ENCODE data around the gene ASTN1.

ASTN1 gene

DNA sequence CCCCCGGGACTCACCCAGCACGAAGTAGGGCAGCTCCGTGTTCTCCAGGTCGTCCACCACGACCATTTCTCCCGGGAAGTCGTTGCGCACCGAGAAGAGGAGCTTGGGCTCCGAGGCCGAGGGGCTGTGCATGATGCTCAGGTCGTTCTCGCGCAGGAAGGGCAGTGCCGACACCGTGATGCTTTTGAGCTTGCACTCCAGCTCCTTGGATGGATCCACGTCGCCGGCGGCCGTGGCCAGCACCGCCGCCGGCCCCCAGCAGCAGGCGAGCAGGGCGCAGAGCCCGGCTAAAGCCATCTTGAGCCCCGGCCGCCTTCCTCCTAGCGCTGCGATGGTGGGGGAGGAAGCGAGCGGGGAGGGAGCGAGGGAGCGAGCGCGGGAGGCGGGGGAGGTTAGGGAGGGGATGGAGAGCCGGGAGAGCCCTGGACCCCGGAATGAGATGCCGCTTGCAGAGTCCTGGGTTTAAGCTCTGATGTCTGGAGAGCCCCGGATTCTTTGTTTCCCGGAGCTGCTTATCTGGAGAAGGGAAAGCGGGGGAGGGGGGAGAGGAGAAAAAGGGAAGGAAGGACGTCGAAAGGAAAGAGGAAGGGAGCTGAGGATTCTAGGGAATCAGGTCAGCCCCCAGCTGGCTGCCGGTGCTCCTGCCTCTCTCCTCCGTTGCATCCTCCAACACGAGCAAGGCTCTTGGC lies at the start of gene ASTN1:
Gene ASTN1, minus strand, starts transcription at position 333 of the 689 bp plus-strand sequence. Its CDS starts 36 bp downstream, at position 297.
- DNase-seq = no peak
- intact Hi-C loops (cut with DNase I; ENCODE audit: low total_unique reads) = no loop called here
- no peaks in the 10 kb centered on the region for H3K9me3 ChIP-seq
- H3K27ac ChIP-seq = no peak within 1 kb of the TSS
- peaks cover 0 to 40% of the 10 kb centered on the region in 2 donors for H3K27me3 ChIP-seq
- no peaks in the 10 kb centered on the region for H3K36me3 ChIP-seq
- H3K4me3 ChIP-seq = peak within 1 kb of the TSS in 1 of 2 donors; percentile 35
- TF ChIP-seq, protein P1, sequence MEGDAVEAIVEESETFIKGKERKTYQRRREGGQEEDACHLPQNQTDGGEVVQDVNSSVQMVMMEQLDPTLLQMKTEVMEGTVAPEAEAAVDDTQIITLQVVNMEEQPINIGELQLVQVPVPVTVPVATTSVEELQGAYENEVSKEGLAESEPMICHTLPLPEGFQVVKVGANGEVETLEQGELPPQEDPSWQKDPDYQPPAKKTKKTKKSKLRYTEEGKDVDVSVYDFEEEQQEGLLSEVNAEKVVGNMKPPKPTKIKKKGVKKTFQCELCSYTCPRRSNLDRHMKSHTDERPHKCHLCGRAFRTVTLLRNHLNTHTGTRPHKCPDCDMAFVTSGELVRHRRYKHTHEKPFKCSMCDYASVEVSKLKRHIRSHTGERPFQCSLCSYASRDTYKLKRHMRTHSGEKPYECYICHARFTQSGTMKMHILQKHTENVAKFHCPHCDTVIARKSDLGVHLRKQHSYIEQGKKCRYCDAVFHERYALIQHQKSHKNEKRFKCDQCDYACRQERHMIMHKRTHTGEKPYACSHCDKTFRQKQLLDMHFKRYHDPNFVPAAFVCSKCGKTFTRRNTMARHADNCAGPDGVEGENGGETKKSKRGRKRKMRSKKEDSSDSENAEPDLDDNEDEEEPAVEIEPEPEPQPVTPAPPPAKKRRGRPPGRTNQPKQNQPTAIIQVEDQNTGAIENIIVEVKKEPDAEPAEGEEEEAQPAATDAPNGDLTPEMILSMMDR (IDR thresholded peaks at IDR 0.05) = no peak
- H3K4me1 ChIP-seq = peaks cover 0 to 12% (median 11%) of the 10 kb centered on the region in 4 donors

DNA sequence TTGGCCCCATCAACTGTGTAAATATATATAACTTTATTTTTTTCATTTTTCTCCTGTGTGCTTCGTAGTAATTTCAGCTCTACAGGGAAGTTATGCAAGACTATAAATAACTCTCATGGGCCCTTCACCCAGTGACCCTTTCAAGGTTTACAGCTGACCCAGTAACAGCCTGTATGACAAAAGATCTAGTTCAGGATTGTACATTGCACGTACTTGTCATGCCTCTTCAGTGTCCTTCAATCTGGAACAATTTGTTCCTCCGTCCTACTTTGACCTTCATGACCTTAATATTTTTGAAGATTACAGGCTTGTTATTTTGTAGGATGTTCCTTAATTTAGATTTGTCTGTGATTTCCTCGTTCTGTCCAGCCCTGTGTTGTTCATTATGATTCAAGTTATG lies 46.7 kb upstream of the ASTN1 start:
- DNase-seq = no peak
- no peak overlapping the region for H3K27ac ChIP-seq
- intact Hi-C loops (cut with DNase I; ENCODE audit: low total_unique reads) = no loop called here

DNA sequence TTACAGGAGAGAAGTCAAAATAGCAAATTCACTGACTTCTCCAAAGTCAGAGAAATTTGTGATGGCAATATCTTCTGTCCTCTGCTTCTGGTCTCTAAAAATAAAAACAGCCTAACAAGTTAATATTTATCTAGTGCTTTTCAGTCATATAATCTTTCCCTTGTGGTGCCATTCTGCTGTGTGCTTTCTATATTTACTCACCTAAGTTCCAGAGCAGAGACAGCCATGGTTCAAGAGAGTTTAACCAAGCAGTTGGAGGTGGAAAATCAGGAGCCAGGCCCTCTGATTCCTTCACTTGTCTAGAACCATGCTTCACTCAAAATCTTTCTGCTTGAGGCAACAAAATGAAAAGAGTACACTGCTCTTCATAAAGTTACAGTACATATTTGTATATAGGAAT lies 45.6 kb upstream of the ASTN1 start:
- Histone ChIP-seq H3K27me3 (no peaks in the 10 kb centered on the region), H3K9me3 (no peaks in the 10 kb centered on the region), H3K4me1 (peaks cover 0 to 9% (median 0%) of the 10 kb centered on the region in 4 donors), H3K4me3 (no peak overlapping the region), H3K36me3 (no peaks in the 10 kb centered on the region), H3K27ac (no peak overlapping the region)
- no peak for DNase-seq
- TF ChIP-seq, protein P1 (IDR thresholded peaks at IDR 0.05) = no peak
- intact Hi-C loops (cut with DNase I; ENCODE audit: low total_unique reads) = no loop called here

More for the DNA sequence above, 46.7 kb upstream of the ASTN1 start:
- peaks cover 0 to 7% (median 0%) of the 10 kb centered on the region in 3 donors for H3K9me3 ChIP-seq
- H3K27me3 ChIP-seq = no peaks in the 10 kb centered on the region
- H3K36me3 ChIP-seq = no peaks in the 10 kb centered on the region
- H3K4me3 ChIP-seq = no peak overlapping the region
- TF ChIP-seq, protein P1 (IDR thresholded peaks at IDR 0.05) = no peak
- peaks cover 0 to 9% (median 0%) of the 10 kb centered on the region in 4 donors for H3K4me1 ChIP-seq

DNA sequence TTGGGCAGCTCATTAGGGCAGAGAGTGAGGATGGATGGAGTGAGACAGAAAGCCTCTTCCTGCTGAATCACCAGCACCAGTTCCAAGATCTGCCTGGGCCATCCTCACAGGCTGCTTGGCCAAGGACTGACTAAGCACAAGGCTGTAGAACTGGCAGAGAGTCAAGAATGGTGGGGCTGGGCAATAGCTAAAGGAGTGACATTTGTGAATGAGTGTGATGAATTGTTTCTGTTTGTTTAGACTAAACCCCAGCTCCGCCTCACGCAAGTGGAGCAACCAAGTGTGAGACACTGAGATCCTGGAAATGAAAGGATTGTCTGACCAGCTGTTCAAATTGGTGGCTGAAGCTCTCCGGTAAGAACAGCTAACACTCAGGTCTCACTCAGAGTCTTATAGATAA lies 44.8 kb upstream of the ASTN1 start:
- Histone ChIP-seq H3K9me3 (no peaks in the 10 kb centered on the region), H3K27ac (no peak overlapping the region), H3K27me3 (no peaks in the 10 kb centered on the region), H3K36me3 (no peaks in the 10 kb centered on the region), H3K4me3 (no peak overlapping the region), H3K4me1 (peaks cover 0 to 9% (median 0%) of the 10 kb centered on the region in 4 donors)
- intact Hi-C loops (cut with DNase I; ENCODE audit: low total_unique reads) = no loop called here
- TF ChIP-seq, protein P1 (IDR thresholded peaks at IDR 0.05) = no peak
- DNase-seq = peak; percentile 73 to 78

DNA sequence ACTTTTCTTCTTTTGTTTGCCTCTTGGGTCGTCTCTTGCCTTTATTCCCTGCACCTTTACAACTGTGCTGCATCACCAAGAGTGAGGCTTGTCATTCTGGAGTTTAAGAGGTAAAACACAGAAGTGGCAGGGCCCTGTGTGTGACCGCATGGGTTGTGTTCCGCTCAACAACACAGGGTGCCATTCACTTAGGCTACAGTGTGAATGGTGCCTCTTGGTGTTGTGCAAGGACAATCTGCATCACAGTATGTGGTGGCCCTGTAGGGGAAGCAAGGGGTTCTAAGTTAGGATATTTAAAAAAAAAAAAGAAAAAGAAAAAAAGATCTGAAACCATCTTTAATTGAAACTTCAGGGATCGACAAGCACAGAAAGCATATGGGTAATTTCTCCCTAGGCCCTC lies 44.4 kb upstream of the ASTN1 start:
- H3K9me3 ChIP-seq = no peaks in the 10 kb centered on the region
- no peak overlapping the region for H3K4me3 ChIP-seq
- intact Hi-C loops (cut with DNase I; ENCODE audit: low total_unique reads) = no loop called here
- H3K36me3 ChIP-seq = no peaks in the 10 kb centered on the region
- peaks cover 0 to 9% (median 0%) of the 10 kb centered on the region in 4 donors for H3K4me1 ChIP-seq
- no peak overlapping the region for H3K27ac ChIP-seq
- no peak for DNase-seq
- no peaks in the 10 kb centered on the region for H3K27me3 ChIP-seq
- TF ChIP-seq, protein P1 (IDR thresholded peaks at IDR 0.05) = no peak
